T-cell (primary cell): Measurements from ENCODE around the gene ITSN1. TPM values are rescaled to one million over a fixed set of nuclear protein-coding genes. Genes with fewer than 3 reads are reported as not detected.

Source experiments
- ATAC-seq, 4 experiments: fragments of 200-7000 bp in 3 of 4; fragments of 150-1000 bp in 1 of 4; cut with Tn5 transposase; replicated peaks in 1 of 4; 1 replicate in 3 of 4; 2 replicates in 1 of 4; pipeline ENCODE4 v1.10.0; 2021; ENCODE audit warnings: moderate library complexity in 3 of 4, mild to moderate bottlenecking in 2 of 4, moderate number of reproducible peaks in 1 of 4
- CTCF ChIA-PET, 2 donors: fragments of 300-600 bp; sonication (Branson Sonifier 250); formaldehyde crosslinking; loops; one replicate each; lab custom pipeline; 2022; ENCODE audit warnings: antibody characterized with exemption in 2 of 2; lab: Charles Lee
- POLR2A ChIA-PET, 2 donors: fragments of 300-600 bp; sonication (Branson Sonifier 250); formaldehyde crosslinking; loops; one replicate each; lab custom pipeline; 2022; ENCODE audit warnings: antibody characterized with exemption in 2 of 2; lab: Charles Lee
- DNase-seq, 35 experiments: peaks; one replicate each; pipeline versions ENCODE4 v3.0.0 to v3.0.0-alpha.2; 2013 to 2023
- H3K27ac ChIP-seq: one replicate; pipeline ENCODE4 v1.5.1; 2013; ENCODE audit warnings: low read length
- H3K27me3 ChIP-seq, 2 experiments: replicated peaks in 1 of 2; 1 replicate in 1 of 2; 2 replicates in 1 of 2; pipeline versions ENCODE4 v1.6.1 to v1.7.0; 2013; ENCODE audit warnings: low read length in 1 of 2, mixed read lengths in 1 of 2; ENCODE audit not compliant: control insufficient read depth in 2 of 2, insufficient read depth in 2 of 2; ENCODE audit errors: extremely low read depth in 1 of 2
- H3K36me3 ChIP-seq, 2 donors: 1 replicate in 1 of 2; 2 replicates in 1 of 2; pipeline versions ENCODE4 v1.6.1 to v1.7.0; 2013; ENCODE audit warnings: low read length in 1 of 2; ENCODE audit not compliant: control insufficient read depth in 2 of 2, insufficient read depth in 1 of 2; ENCODE audit errors: extremely low read depth in 1 of 2
- H3K4me1 ChIP-seq, 2 experiments: 1 replicate in 1 of 2; 2 replicates in 1 of 2; pipeline versions ENCODE4 v1.6.1 to v1.7.0; 2013; ENCODE audit warnings: low read length in 2 of 2, mixed read lengths in 1 of 2; ENCODE audit not compliant: insufficient read depth in 2 of 2, control insufficient read depth in 1 of 2; ENCODE audit errors: extremely low read depth in 1 of 2
- H3K4me3 ChIP-seq, 2 donors: 1 replicate in 1 of 2; 2 replicates in 1 of 2; pipeline versions ENCODE4 v1.5.1 to v1.7.0; 2013; ENCODE audit warnings: mild to moderate bottlenecking in 2 of 2, low read length in 1 of 2, moderate library complexity in 1 of 2; ENCODE audit not compliant: control insufficient read depth in 1 of 2; ENCODE audit errors: extremely low read depth in 1 of 2
- H3K9me3 ChIP-seq: 2 replicates; pipeline ENCODE4 v1.7.0; 2013
- H3K27ac Mint-ChIP-seq, 2 donors: one replicate each; pipeline ENCODE4 v1.8.0; 2020 to 2021; ENCODE audit warnings: mild to moderate bottlenecking in 2 of 2, mixed read lengths in 2 of 2
- H3K27me3 Mint-ChIP-seq, 2 donors: one replicate each; pipeline ENCODE4 v1.8.0; 2021 to 2022; ENCODE audit warnings: mixed read lengths in 2 of 2
- H3K36me3 Mint-ChIP-seq: one replicate; pipeline ENCODE4 v1.8.0; 2021; ENCODE audit warnings: mixed read lengths
- H3K4me1 Mint-ChIP-seq, 3 donors: one replicate each; pipeline ENCODE4 v1.8.0; 2020 to 2022; ENCODE audit warnings: mixed read lengths in 3 of 3, mild to moderate bottlenecking in 1 of 3
- H3K4me3 Mint-ChIP-seq, 3 donors: one replicate each; pipeline ENCODE4 v1.8.0; 2020 to 2022; ENCODE audit warnings: mild to moderate bottlenecking in 3 of 3, mixed read lengths in 3 of 3, moderate library complexity in 3 of 3
- H3K9me3 Mint-ChIP-seq, 3 donors: one replicate each; pipeline ENCODE4 v1.8.0; 2020 to 2022; ENCODE audit warnings: mixed read lengths in 3 of 3
- WGBS: methylation state at CpG from one replicate; pipeline ENCODE4 v1.1.5; 2013; ENCODE audit warnings: missing lambda C conversion rate; ENCODE audit not compliant: insufficient coverage; 5-methylcytosine and 5-hydroxymethylcytosine counted together
- total RNA-seq, 35 experiments: library from RNA in 6 of 35; stranded (reverse) in 6 of 35; fragments of 120-200 nt in 1 of 35; gene quantifications; one replicate each; pipeline versions ENCODE4 v1.2.1 to v1.2.4 and lab custom pipeline; 2013 to 2026

ITSN1 gene
- total RNA-seq, 5 donors from 2014 or later (not counting 1 experiment from before 2014, with no cell fraction given), result 2.3 to 3.9 (median 3.0) TPM

- Histone ChIP-seq H3K4me1 (no peaks in the 10 kb centered on the region), H3K36me3 (no peaks in the 10 kb centered on the region), H3K27ac (no peak overlapping the region), H3K9me3 (no peaks in the 10 kb centered on the region), H3K27me3 (no peaks in the 10 kb centered on the region), H3K4me3 (no peak overlapping the region)
- DNase-seq (no peak), ATAC-seq (no peak)
- CTCF ChIA-PET, result interaction anchor here in 1 of 2 donors (0.7 kb wide), 1 partner anchor 78 kb away, joined by 3 read pairs; no protein-coding TSS in a partner anchor
- no peaks in the 10 kb centered on the region for H3K9me3 Mint-ChIP-seq
- WGBS, result no CpG with 5 or more reads among the region's 1 CpG
- no peak overlapping the region for H3K4me3 Mint-ChIP-seq
- no peaks in the 10 kb centered on the region for H3K27me3 Mint-ChIP-seq
- H3K36me3 Mint-ChIP-seq, result no peaks in the 10 kb centered on the region
- no peaks in the 10 kb centered on the region for H3K4me1 Mint-ChIP-seq
- POLR2A ChIA-PET, result no interaction called here
- H3K27ac Mint-ChIP-seq, result no peak overlapping the region
Observed at GRCh38 chr21:33789697-33790096, 147.4 kb downstream of the ITSN1 start.

- H3K36me3 Mint-ChIP-seq, result no peaks in the 10 kb centered on the region
- CTCF ChIA-PET, result no interaction called here
- no CpG with 5 or more reads among the region's 3 CpGs for WGBS
- H3K9me3 Mint-ChIP-seq, result no peaks in the 10 kb centered on the region
- no peak overlapping the region for H3K4me3 Mint-ChIP-seq
- POLR2A ChIA-PET, result no interaction called here
- Histone ChIP-seq H3K27me3 (no peaks in the 10 kb centered on the region), H3K4me3 (no peak overlapping the region), H3K27ac (no peak overlapping the region), H3K4me1 (no peaks in the 10 kb centered on the region), H3K36me3 (no peaks in the 10 kb centered on the region), H3K9me3 (no peaks in the 10 kb centered on the region)
- no peak for ATAC-seq
- H3K4me1 Mint-ChIP-seq, result no peaks in the 10 kb centered on the region
- H3K27ac Mint-ChIP-seq, result no peak overlapping the region
- no peaks in the 10 kb centered on the region for H3K27me3 Mint-ChIP-seq
- no peak for DNase-seq
Observed at GRCh38 chr21:33791073-33791472, 148.8 kb downstream of the ITSN1 start.

GRCh38 chr21:33794596-33794995, 152.3 kb downstream of the ITSN1 start:
- CTCF ChIA-PET, result no interaction called here
- H3K27ac Mint-ChIP-seq, result no peak overlapping the region
- H3K4me3 Mint-ChIP-seq, result no peak overlapping the region
- POLR2A ChIA-PET, result interaction anchor here in 1 of 2 donors (0.5 kb wide), 1 partner anchor 135 kb away, joined by 6 read pairs; no protein-coding TSS in a partner anchor
- peaks cover 9% of the 10 kb centered on the region for H3K36me3 Mint-ChIP-seq
- no peaks in the 10 kb centered on the region for H3K9me3 Mint-ChIP-seq
- no peak overlapping the region for H3K27ac ChIP-seq
- ATAC-seq (no peak), DNase-seq (no peak)
- H3K36me3 ChIP-seq, result no peaks in the 10 kb centered on the region
- H3K4me1 Mint-ChIP-seq, result no peaks in the 10 kb centered on the region
- WGBS, result no CpG with 5 or more reads among the region's 2 CpGs
- no peaks in the 10 kb centered on the region for H3K27me3 Mint-ChIP-seq
- H3K4me3 ChIP-seq, result no peak overlapping the region
- H3K9me3 ChIP-seq, result no peaks in the 10 kb centered on the region
- no peaks in the 10 kb centered on the region for H3K27me3 ChIP-seq
- H3K4me1 ChIP-seq, result no peaks in the 10 kb centered on the region

GRCh38 chr21:33797565-33797964, 155.3 kb downstream of the ITSN1 start:
- H3K9me3 Mint-ChIP-seq, result no peaks in the 10 kb centered on the region
- ChIA-PET CTCF (no interaction called here), POLR2A (no interaction called here)
- no peak for ATAC-seq
- Histone ChIP-seq H3K27me3 (no peaks in the 10 kb centered on the region), H3K36me3 (no peaks in the 10 kb centered on the region), H3K27ac (no peak overlapping the region), H3K4me1 (no peaks in the 10 kb centered on the region), H3K4me3 (no peak overlapping the region), H3K9me3 (no peaks in the 10 kb centered on the region)
- WGBS, result 81% methylated on average over 5 of the region's 5 CpGs
- no peak overlapping the region for H3K4me3 Mint-ChIP-seq
- no peaks in the 10 kb centered on the region for H3K4me1 Mint-ChIP-seq
- no peak for DNase-seq
- H3K27ac Mint-ChIP-seq, result no peak overlapping the region
- peaks cover 9% of the 10 kb centered on the region for H3K36me3 Mint-ChIP-seq
- no peaks in the 10 kb centered on the region for H3K27me3 Mint-ChIP-seq

- Histone ChIP-seq H3K27me3 (no peaks in the 10 kb centered on the region), H3K27ac (no peak overlapping the region), H3K4me1 (no peaks in the 10 kb centered on the region), H3K9me3 (no peaks in the 10 kb centered on the region), H3K4me3 (no peak overlapping the region), H3K36me3 (no peaks in the 10 kb centered on the region)
- ChIA-PET CTCF (no interaction called here), POLR2A (no interaction called here)
- Mint-ChIP-seq H3K36me3 (peaks cover 9% of the 10 kb centered on the region), H3K9me3 (no peaks in the 10 kb centered on the region), H3K4me1 (no peaks in the 10 kb centered on the region), H3K27me3 (no peaks in the 10 kb centered on the region), H3K27ac (no peak overlapping the region), H3K4me3 (no peak overlapping the region)
- ATAC-seq, result no peak
- 96% methylated on average over 4 of the region's 5 CpGs for WGBS
- DNase-seq, result no peak
Observed at GRCh38 chr21:33799378-33800090, 157.2 kb downstream of the ITSN1 start.

- no peak overlapping the region for H3K27ac Mint-ChIP-seq
Observed at GRCh38 chr21:33800753-33801423, 158.6 kb downstream of the ITSN1 start.

More at GRCh38 chr21:33800753-33801423, 158.6 kb downstream of the ITSN1 start:
- Histone ChIP-seq H3K9me3 (no peaks in the 10 kb centered on the region), H3K27me3 (no peaks in the 10 kb centered on the region), H3K4me3 (no peak overlapping the region), H3K4me1 (no peaks in the 10 kb centered on the region), H3K36me3 (no peaks in the 10 kb centered on the region), H3K27ac (no peak overlapping the region)
- Mint-ChIP-seq H3K9me3 (no peaks in the 10 kb centered on the region), H3K4me3 (no peak overlapping the region), H3K27me3 (no peaks in the 10 kb centered on the region), H3K36me3 (peaks cover 9% of the 10 kb centered on the region), H3K4me1 (no peaks in the 10 kb centered on the region)
- ChIA-PET CTCF (no interaction called here), POLR2A (no interaction called here)
- WGBS, result no CpG with 5 or more reads among the region's 5 CpGs
- DNase-seq (no peak), ATAC-seq (no peak)
